PC-9 (cell line): ENCODE measurements around the gene CATSPER4. TPM values are rescaled to one million over a fixed set of nuclear protein-coding genes. Genes with fewer than 3 reads are reported as not detected.

Source experiments
- BruUV-seq: library from RNA; stranded (reverse); fragments of 400-500 nt; replicated peaks from 2 replicates; lab custom pipeline; 2021; lab: Mats Ljungman, UMichigan
- CTCF ChIA-PET: fragments of 300-600 bp; sonication (Branson Sonifier 250); formaldehyde crosslinking; loops from one replicate; lab custom pipeline; 2022; ENCODE audit warnings: antibody characterized with exemption; lab: Charles Lee
- POLR2A ChIA-PET: fragments of 300-600 bp; sonication (Branson Sonifier 250); formaldehyde crosslinking; loops from one replicate; lab custom pipeline; 2022; ENCODE audit warnings: antibody characterized with exemption; ENCODE audit not compliant: unreplicated experiment; lab: Charles Lee
- DNase-seq, 2 experiments: peaks; one replicate each; pipeline versions ENCODE4 v3.0.0 to v3.0.0-alpha.2; 2015 to 2022; ENCODE audit warnings: mixed read lengths in 1 of 2
- H2AFZ ChIP-seq: fragments of 200-600 bp; sonication (generic); 2 replicates; pipeline ENCODE4 v1.8.1; 2017; ENCODE audit warnings: antibody characterized with exemption
- H3F3A ChIP-seq: fragments of 200-600 bp; sonication (generic); 2 replicates; pipeline ENCODE4 v1.8.1; 2017; ENCODE audit warnings: antibody characterized with exemption, mild to moderate bottlenecking, low read depth; ENCODE audit not compliant: insufficient read depth
- H3K27ac ChIP-seq: fragments of 200-600 bp; sonication (generic); 2 replicates; pipeline ENCODE4 v1.6.1; 2016; ENCODE audit warnings: mixed run types
- H3K27me3 ChIP-seq: fragments of 200-600 bp; sonication (generic); 2 replicates; pipeline ENCODE4 v1.6.1; 2016; ENCODE audit warnings: low read depth, mixed run types; ENCODE audit not compliant: insufficient read depth
- H3K36me3 ChIP-seq: fragments of 200-600 bp; sonication (generic); 2 replicates; pipeline ENCODE4 v1.6.1; 2016; ENCODE audit warnings: low read depth, mixed run types
- H3K4me1 ChIP-seq: fragments of 200-600 bp; sonication (generic); replicated peaks from 2 replicates; pipeline ENCODE4 v1.6.1; 2016; ENCODE audit warnings: mixed run types; ENCODE audit not compliant: insufficient read depth
- H3K4me2 ChIP-seq: fragments of 200-600 bp; sonication (generic); 2 replicates; pipeline ENCODE4 v1.6.1; 2017; ENCODE audit warnings: mixed run types
- H3K4me3 ChIP-seq: fragments of 200-600 bp; sonication (generic); 2 replicates; pipeline ENCODE4 v1.6.1; 2016; ENCODE audit warnings: mixed run types
- H3K79me2 ChIP-seq: fragments of 200-600 bp; sonication (generic); 2 replicates; pipeline ENCODE4 v1.6.1; 2017; ENCODE audit warnings: low read depth, mixed run types
- H3K9me2 ChIP-seq: fragments of 200-600 bp; sonication (generic); 2 replicates; pipeline ENCODE4 v1.8.1; 2017; ENCODE audit warnings: mild to moderate bottlenecking; ENCODE audit not compliant: insufficient read depth
- H3K9me3 ChIP-seq: fragments of 200-600 bp; sonication (generic); 2 replicates; pipeline ENCODE4 v1.8.1; 2016; ENCODE audit warnings: low read depth; ENCODE audit not compliant: insufficient read depth
- H4K20me1 ChIP-seq: fragments of 200-600 bp; sonication (generic); 2 replicates; pipeline ENCODE4 v1.8.1; 2017; ENCODE audit not compliant: insufficient read depth
- EZH2 ChIP-seq: fragments of 200-600 bp; sonication (generic); IDR thresholded peaks from 2 replicates; pipeline ENCODE4 v1.8.0; 2017; ENCODE audit warnings: antibody characterized with exemption, low read depth
- intact Hi-C: fragments of 100-400 bp; cut with micrococcal nuclease; formaldehyde crosslinking; loops from one replicate; pipeline ENCODE4 v1.10.0; 2022; ENCODE audit not compliant: unreplicated experiment
- total RNA-seq: library from RNA; stranded (reverse); gene quantifications from 2 replicates; pipeline ENCODE4 v1.2.3, GENCODE V29; 2021
- TF ChIP-seq, protein P1 (sequence below): fragments of 200-600 bp; sonication (generic); conservative IDR thresholded peaks from 2 replicates; pipeline ENCODE4 v1.6.1; 2017; ENCODE audit warnings: mixed run types, antibody characterized with exemption, mild to moderate bottlenecking, moderate library complexity

The CATSPER4 gene
- total RNA-seq, 1 experiment from 2014 or later = 0.24 TPM

DNA sequence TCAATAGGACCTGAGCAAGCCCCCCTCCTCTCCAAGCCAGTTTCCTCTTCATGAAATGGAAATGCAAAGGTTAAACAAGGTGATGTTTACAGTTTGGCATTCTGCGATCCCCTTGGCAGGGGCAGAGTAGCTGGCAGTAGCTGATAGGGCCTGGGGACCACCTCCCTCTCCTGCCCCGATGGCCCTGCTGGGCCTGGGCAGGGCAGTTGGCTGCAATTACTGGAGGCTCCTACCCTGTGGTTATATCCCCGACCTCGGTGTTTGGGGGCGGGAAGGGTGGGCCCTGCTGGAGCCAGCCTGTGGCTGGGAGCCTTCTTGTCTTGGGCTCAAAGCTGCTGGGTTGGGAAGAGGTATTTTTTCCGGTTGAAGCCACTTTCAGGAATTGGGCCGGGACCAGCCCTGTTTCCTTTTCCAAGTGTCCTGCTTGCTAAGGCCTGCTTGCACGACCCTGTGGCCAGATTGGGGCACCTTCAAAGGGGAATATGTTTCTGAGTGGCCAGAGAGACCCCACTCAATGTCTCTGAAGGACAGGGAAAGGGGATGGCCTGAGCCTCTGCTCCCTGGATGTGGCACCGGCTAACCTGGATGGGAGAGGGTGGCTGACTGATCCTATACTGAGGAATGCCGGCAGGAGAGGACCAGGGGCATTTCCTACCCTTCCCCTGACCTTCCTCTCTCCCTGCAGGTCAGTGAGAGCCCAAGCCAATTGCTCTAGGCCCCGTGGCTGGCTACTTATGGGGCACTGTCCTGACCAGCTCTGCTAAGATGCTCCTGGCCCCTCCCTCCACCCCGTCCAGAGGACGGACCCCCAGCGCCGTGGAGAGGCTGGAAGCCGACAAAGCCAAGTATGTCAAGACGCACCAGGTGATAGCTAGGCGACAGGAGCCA is 29.6 kb upstream of the CATSPER4 start:
- CTCF ChIA-PET = no interaction called here
- H3K9me3 ChIP-seq = no peaks in the 10 kb centered on the region
- no peaks in the 10 kb centered on the region for H3K36me3 ChIP-seq
- no peaks in the 10 kb centered on the region for H3K9me2 ChIP-seq
- POLR2A ChIA-PET = interaction anchor here (0.7 kb wide), 1 partner anchor 144 kb away, joined by 7 read pairs; no protein-coding TSS in a partner anchor
- H3K4me2 ChIP-seq = peak overlapping the region; percentile 90; the same call in 1 of the 2 replicates
- peaks cover 18% of the 10 kb centered on the region for H3K27me3 ChIP-seq
- no peaks in the 10 kb centered on the region for H4K20me1 ChIP-seq
- DNase-seq = no peak
- no peak overlapping the region for H3K27ac ChIP-seq
- no TSS peak for BruUV-seq
- no peaks in the 10 kb centered on the region; the same call in 1 of the 2 replicates for H3F3A ChIP-seq
- TF ChIP-seq, protein P1, sequence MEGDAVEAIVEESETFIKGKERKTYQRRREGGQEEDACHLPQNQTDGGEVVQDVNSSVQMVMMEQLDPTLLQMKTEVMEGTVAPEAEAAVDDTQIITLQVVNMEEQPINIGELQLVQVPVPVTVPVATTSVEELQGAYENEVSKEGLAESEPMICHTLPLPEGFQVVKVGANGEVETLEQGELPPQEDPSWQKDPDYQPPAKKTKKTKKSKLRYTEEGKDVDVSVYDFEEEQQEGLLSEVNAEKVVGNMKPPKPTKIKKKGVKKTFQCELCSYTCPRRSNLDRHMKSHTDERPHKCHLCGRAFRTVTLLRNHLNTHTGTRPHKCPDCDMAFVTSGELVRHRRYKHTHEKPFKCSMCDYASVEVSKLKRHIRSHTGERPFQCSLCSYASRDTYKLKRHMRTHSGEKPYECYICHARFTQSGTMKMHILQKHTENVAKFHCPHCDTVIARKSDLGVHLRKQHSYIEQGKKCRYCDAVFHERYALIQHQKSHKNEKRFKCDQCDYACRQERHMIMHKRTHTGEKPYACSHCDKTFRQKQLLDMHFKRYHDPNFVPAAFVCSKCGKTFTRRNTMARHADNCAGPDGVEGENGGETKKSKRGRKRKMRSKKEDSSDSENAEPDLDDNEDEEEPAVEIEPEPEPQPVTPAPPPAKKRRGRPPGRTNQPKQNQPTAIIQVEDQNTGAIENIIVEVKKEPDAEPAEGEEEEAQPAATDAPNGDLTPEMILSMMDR = no peak
- no peak for TF ChIP-seq EZH2
- H2AFZ ChIP-seq = no peak overlapping the region
- H3K4me3 ChIP-seq = no peak overlapping the region
- intact Hi-C loops = loop anchor here (5.0 to 10.0 kb wide), 3 partner anchors 53 to 266 kb away; no protein-coding TSS in a partner anchor
- H3K4me1 ChIP-seq = peaks cover 3% of the 10 kb centered on the region; the same call in 1 of the 2 replicates
- no peaks in the 10 kb centered on the region for H3K79me2 ChIP-seq

DNA sequence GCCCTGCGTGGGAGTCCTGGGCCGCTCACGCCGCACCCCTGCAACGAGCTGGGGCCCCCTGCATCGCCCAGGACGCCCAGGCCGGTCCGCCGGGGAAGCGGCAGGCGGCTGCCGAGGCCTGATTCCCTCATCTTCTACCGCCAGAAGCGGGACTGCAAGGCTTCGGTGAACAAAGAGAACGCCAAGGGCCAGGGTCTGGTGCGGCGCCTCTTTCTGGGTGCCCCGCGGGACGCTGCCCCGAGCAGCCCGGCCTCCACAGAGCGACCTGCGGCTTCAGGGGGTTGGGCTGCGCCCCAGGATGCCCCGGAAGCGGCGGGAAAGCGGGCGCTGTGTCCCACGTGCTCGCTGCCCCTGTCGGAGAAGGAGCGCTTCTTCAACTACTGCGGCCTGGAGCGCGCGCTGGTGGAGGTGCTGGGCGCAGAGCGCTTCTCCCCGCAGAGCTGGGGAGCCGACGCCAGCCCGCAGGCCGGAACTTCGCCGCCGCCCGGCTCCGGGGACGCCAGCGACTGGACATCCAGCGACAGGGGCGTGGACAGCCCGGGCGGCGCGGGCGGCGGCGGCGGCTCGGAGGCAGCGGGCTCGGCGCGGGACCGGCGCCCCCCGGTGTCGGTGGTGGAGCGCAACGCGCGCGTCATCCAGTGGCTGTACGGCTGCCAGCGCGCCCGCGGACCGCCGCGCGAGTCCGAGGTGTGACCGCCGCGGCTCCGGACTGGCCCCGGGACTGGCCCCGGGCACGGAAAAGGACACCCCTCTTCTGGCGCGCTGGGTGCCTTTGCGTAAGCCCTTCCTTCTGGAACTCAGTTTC is 28.8 kb upstream of the CATSPER4 start:
- no TSS peak for BruUV-seq
- H3K4me1 ChIP-seq = peaks cover 3% of the 10 kb centered on the region; the same call in 1 of the 2 replicates
- no peaks in the 10 kb centered on the region for H3K9me3 ChIP-seq
- H3K27me3 ChIP-seq = peaks cover 18% of the 10 kb centered on the region
- H3K4me2 ChIP-seq = peak overlapping the region; percentile 90
- intact Hi-C loops = loop anchor here (5.0 to 10.0 kb wide), 3 partner anchors 54 to 267 kb away; no protein-coding TSS in a partner anchor
- CTCF ChIA-PET = no interaction called here
- no peaks in the 10 kb centered on the region for H3K9me2 ChIP-seq
- peak overlapping the region; percentile 80 for H2AFZ ChIP-seq
- H3K4me3 ChIP-seq = peak overlapping the region; percentile 56; the same call in 1 of the 2 replicates
- POLR2A ChIA-PET = interaction anchor here (0.7 kb wide), 1 partner anchor 35 kb away, joined by 3 read pairs; no protein-coding TSS in a partner anchor
- no peaks in the 10 kb centered on the region for H3K36me3 ChIP-seq
- no peaks in the 10 kb centered on the region for H4K20me1 ChIP-seq
- H3F3A ChIP-seq = no peaks in the 10 kb centered on the region; the same call in 1 of the 2 replicates
- peak in 1 of 2 experiments; percentile 70 for DNase-seq
- no peak overlapping the region for H3K27ac ChIP-seq
- H3K79me2 ChIP-seq = no peaks in the 10 kb centered on the region
- TF ChIP-seq, protein P1 = no peak
- no peak for TF ChIP-seq EZH2

DNA sequence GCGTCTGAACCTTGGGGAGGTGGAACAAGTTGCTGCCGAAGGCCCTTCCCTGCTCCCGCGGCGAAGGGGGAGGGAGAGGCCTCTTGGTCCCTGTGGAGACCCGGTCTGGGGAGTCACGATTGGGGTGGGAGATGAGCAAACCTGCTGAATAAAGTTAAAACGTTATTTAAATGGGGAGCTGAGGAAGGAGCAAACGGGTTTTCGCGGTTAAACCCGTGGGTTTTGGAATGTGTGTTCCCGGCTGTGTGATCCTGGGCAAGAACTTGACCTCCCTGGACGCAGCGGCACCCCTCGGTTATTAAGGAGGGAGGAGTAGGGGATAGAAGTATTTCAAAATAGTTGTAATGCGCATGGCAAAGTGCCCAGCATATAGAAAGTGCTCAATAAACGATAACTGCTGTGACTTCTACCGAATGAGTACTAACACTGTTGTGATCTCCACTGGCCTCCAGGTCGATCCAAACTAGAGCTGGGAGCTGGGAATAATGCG is 28.1 kb upstream of the CATSPER4 start:
- no peak for DNase-seq
- Histone ChIP-seq H3K27ac (no peak overlapping the region), H3K4me1 (0 out of 2 replicates have a peak, but pooled peaks cover 3% of the 10 kb centered on the region), H3K9me3 (no peaks in the 10 kb centered on the region), H4K20me1 (no peaks in the 10 kb centered on the region), H2AFZ (peak overlapping the region; percentile 80), H3K4me2 (peak overlapping the region; percentile 90), H3K27me3 (peaks cover 18% of the 10 kb centered on the region), H3F3A (no peaks in the 10 kb centered on the region; the same call in 1 of the 2 replicates), H3K36me3 (no peaks in the 10 kb centered on the region), H3K9me2 (no peaks in the 10 kb centered on the region), H3K79me2 (no peaks in the 10 kb centered on the region), H3K4me3 (peak overlapping the region; percentile 56; the same call in 1 of the 2 replicates)
- POLR2A ChIA-PET = no interaction called here
- intact Hi-C loops = loop anchor here (5.0 to 10.0 kb wide), 3 partner anchors 55 to 267 kb away; no protein-coding TSS in a partner anchor
- TF ChIP-seq EZH2 = 0 out of 2 replicates have a peak, but pooled peaks have one; percentile 31
- TF ChIP-seq, protein P1 = no peak
- no TSS peak for BruUV-seq
- CTCF ChIA-PET = no interaction called here
